Stomach (tissue), 4 donors: ENCODE measurements around the gene OR2AT4.

Experiments
- EP300 ChIP-seq: sonication (generic); formaldehyde crosslinking; IDR thresholded peaks from one replicate; pipeline ENCODE4 v1.6.1; 2017; ENCODE audit warnings: antibody characterized with exemption
- TF ChIP-seq, protein P1 (sequence below), 7 experiments: fragments of 450-650 bp in 4 of 7; fragments of 200-600 bp in 3 of 7; sonication (generic) in 3 of 7; IDR thresholded peaks; one replicate each; pipeline ENCODE4 v1.5.1; 2016 to 2019; ENCODE audit warnings: antibody characterized with exemption in 7 of 7, control low read depth in 2 of 7, mild to moderate bottlenecking in 1 of 7

DNA sequence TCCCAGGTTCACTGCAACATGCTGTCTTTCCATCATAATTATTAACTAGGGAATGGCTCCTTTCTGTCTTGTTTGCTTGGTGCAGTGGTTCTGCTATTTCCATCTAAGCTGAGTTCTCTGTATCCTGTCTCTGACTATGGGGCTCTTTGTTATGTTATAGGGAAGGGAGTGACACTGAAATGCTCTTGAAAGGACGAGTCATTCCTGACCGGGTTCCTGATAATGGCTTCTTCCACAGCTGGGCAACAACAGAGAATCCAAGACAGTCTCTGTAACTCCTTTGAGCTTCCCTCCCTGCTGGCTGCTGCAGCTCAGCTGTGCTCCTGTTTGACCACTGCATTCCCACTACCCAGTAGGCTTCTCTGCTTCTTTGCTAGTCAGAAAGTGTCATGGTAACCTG is 24.1 kb downstream of the OR2AT4 start:
- TF ChIP-seq, protein P1, sequence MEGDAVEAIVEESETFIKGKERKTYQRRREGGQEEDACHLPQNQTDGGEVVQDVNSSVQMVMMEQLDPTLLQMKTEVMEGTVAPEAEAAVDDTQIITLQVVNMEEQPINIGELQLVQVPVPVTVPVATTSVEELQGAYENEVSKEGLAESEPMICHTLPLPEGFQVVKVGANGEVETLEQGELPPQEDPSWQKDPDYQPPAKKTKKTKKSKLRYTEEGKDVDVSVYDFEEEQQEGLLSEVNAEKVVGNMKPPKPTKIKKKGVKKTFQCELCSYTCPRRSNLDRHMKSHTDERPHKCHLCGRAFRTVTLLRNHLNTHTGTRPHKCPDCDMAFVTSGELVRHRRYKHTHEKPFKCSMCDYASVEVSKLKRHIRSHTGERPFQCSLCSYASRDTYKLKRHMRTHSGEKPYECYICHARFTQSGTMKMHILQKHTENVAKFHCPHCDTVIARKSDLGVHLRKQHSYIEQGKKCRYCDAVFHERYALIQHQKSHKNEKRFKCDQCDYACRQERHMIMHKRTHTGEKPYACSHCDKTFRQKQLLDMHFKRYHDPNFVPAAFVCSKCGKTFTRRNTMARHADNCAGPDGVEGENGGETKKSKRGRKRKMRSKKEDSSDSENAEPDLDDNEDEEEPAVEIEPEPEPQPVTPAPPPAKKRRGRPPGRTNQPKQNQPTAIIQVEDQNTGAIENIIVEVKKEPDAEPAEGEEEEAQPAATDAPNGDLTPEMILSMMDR (IDR thresholded peaks at IDR 0.05): no peak
- TF ChIP-seq EP300: no peak
